Measurements from ENCODE around the gene RBAK. TPM values are rescaled to one million over a fixed set of nuclear protein-coding genes. Genes with fewer than 3 reads are reported as not detected.

RBAK gene
- total and polyA plus RNA-seq, 2 of the 4 experiments (the other 2 are of a cell fraction) = 2.8 to 8.1 TPM

GRCh38 chr7:5088906-5089305 lies 43.2 kb downstream of the RBAK start:
- intact Hi-C loops (cut with micrococcal nuclease) = no loop called here

More at GRCh38 chr7:5088906-5089305, 43.2 kb downstream of the RBAK start:
- Histone ChIP-seq H3K14ac (replicated peaks; ENCODE audit: low read depth, low read length) (no peak overlapping the region), H3K27me3 (ENCODE audit: control insufficient read depth, insufficient read depth, low read length) (peaks cover 4% of the 10 kb centered on the region; the same call in 1 of the 2 replicates), H3K9me3 (ENCODE audit: control insufficient read depth, insufficient read depth, low read length) (peaks cover 3% of the 10 kb centered on the region; the same call in 1 of the 2 replicates), H4K20me1 (ENCODE audit: insufficient read depth, low read length) (no peaks in the 10 kb centered on the region), H2BK15ac (ENCODE audit: low read depth, low read length) (no peak overlapping the region), H4K8ac (ENCODE audit: low read depth in 2 of 2, low read length in 2 of 2) (no peak overlapping the region), H3K36me3 (ENCODE audit: control insufficient read depth, insufficient read depth, low read length) (no peaks in the 10 kb centered on the region), H2BK20ac (ENCODE audit: low read depth, low read length) (no peak overlapping the region), H3K79me1 (ENCODE audit: low read depth in 1 of 2, low read length in 2 of 2) (no peaks in the 10 kb centered on the region), H2AFZ (replicated peaks; ENCODE audit: low read length, poor library complexity) (no peak overlapping the region), H3K9ac (ENCODE audit: low read depth, low read length) (no peak overlapping the region), H3K27ac (ENCODE audit: insufficient read depth, low read length) (no peak overlapping the region), H3K4me1 (ENCODE audit: control insufficient read depth, insufficient read depth, low read length) (no peaks in the 10 kb centered on the region), H3K4me3 (ENCODE audit: insufficient read depth, low read depth, low read length) (no peak overlapping the region), H3K4me2 (ENCODE audit: low read depth, low read length) (no peak overlapping the region), H2BK5ac (ENCODE audit: low read depth, low read length, poor library complexity, severe bottlenecking) (no peak overlapping the region), H3K9me1 (ENCODE audit: insufficient read depth, low read length) (no peaks in the 10 kb centered on the region), H3K4ac (ENCODE audit: low read depth, low read length) (no peak overlapping the region), H2BK120ac (ENCODE audit: low read depth, low read length) (no peak overlapping the region), H2AK5ac (ENCODE audit: low read depth, low read length) (no peak overlapping the region), H3K56ac (ENCODE audit: extremely low read depth, insufficient read depth, low read length) (no peak overlapping the region), H3K23ac (ENCODE audit: low read depth, low read length) (no peak overlapping the region), H4K5ac (ENCODE audit: low read depth, low read length) (no peak overlapping the region), H3K18ac (ENCODE audit: low read depth, low read length) (no peak overlapping the region), H2AK9ac (replicated peaks; ENCODE audit: low read depth, low read length, poor library complexity) (no peak overlapping the region), H4K91ac (ENCODE audit: insufficient read depth, low read depth, low read length) (no peak overlapping the region)
- TF ChIP-seq CHD1 (IDR thresholded peaks at IDR 0.05; ENCODE audit: low read depth, low read length) = no peak
- no peak for TF ChIP-seq ELK1 (IDR thresholded peaks at IDR 0.05; ENCODE audit: borderline replicate concordance, low read depth, low read length)
- no peak for TF ChIP-seq NFE2L2 (IDR thresholded peaks at IDR 0.05; ENCODE audit: low read depth, low read length)
- no peak for TF ChIP-seq BHLHE40 (IDR thresholded peaks at IDR 0.05; ENCODE audit: low read depth, low read length)
- no peak for TF ChIP-seq POLR2A (IDR thresholded peaks at IDR 0.05; ENCODE audit: low read depth, low read length)
- TF ChIP-seq RFX5 (IDR thresholded peaks at IDR 0.05; ENCODE audit: low read depth, low read length) = no peak
- no peak for TF ChIP-seq RAD21 (IDR thresholded peaks at IDR 0.05; ENCODE audit: low read length)
- TF ChIP-seq CTCF (conservative IDR thresholded peaks at IDR 0.05; ENCODE audit: low read depth, low read length) = no peak
- TF ChIP-seq RCOR1 (IDR thresholded peaks at IDR 0.05; ENCODE audit: insufficient replicate concordance, low read length) = no peak
- no TSS peak for BruUV-seq (replicated peaks)
- in situ Hi-C loops (cut with MboI; ENCODE audit: low sequenced_read_pairs) = loop anchor here (5.0 to 25.0 kb wide), 2 partner anchors 292 to 477 kb away; no protein-coding TSS in a partner anchor
- ChIA-PET CTCF (no interaction called here), POLR2A (ENCODE audit: unreplicated experiment) (interaction anchor here (0.7 to 1.0 kb wide), 2 partner anchors 12 to 910 kb away, joined by 3 to 5 read pairs; no protein-coding TSS in a partner anchor)
- dilution Hi-C loops (cut with HindIII; ENCODE audit: low sequenced_read_pairs, unreplicated experiment) = no loop called here
- WGBS, 2 experiments (ENCODE audit: extremely low coverage in 2 of 2, insufficient read length in 1 of 2) = no CpG with 5 or more reads among the region's 8 CpGs
- ATAC-seq (ENCODE audit: low read depth) (no peak), DNase-seq (no peak)

Data from IMR-90 (cell line).